ENCODE data around the gene TMED1.
"Not testable (repeated sequence)": the region's sequence is repeated elsewhere in the genome, so short reads cannot be mapped to it uniquely, and the experiment has no call there.

Gene TMED1

GRCh38 chr19:10861103-10861651 is 25.2 kb upstream of the TMED1 start:
- DNase-seq, result peak; percentile 27 to 49

GRCh38 chr19:10858204-10858828 is 22.3 kb upstream of the TMED1 start:
- DNase-seq, result peak in 1 of 2 experiments; percentile 4

- not testable (repeated sequence) for DNase-seq
Observed at GRCh38 chr19:10856899-10857298, 20.9 kb upstream of the TMED1 start.

- peak; percentile 17 to 29 for DNase-seq
Observed at GRCh38 chr19:10855879-10856522, 20.0 kb upstream of the TMED1 start.

- no peak for DNase-seq
Observed at GRCh38 chr19:10854350-10855089, 18.5 kb upstream of the TMED1 start.

- DNase-seq, result no peak
Observed at GRCh38 chr19:10852941-10853340, 16.9 kb upstream of the TMED1 start.

DNA sequence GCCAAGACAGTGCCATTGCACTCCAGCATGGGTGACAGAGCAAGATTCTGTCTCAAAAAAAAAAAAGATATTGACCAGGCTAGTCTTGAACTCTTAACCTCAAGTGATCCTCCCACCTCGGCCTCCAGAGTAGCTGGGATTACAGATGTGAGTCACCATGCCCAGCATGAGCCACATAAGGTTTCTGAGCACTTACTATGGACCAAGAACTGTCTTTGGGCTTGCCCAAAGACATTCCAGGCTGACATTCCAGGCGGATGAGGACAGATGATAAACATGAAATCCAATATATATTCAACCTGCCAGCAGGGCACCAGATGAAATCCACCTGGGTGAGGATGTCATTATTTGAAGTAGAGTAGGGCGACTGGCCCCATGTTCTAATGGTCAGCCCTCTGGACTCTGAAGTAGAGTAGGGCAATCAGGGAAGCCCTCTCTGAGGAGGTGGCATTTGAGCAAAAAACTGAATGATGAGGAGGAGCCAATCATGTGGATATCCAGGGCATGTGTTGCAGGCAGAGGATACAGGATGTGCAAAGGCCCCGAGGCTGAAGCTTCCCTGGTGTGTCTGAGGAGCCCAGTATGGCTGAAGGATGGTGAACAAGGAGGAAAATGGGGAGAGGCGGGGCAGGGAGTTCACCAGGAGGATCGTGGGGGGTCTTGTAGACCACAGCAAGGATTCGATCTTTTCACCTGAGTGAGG is 16.2 kb upstream of the TMED1 start:
- DNase-seq, result no peak

DNA sequence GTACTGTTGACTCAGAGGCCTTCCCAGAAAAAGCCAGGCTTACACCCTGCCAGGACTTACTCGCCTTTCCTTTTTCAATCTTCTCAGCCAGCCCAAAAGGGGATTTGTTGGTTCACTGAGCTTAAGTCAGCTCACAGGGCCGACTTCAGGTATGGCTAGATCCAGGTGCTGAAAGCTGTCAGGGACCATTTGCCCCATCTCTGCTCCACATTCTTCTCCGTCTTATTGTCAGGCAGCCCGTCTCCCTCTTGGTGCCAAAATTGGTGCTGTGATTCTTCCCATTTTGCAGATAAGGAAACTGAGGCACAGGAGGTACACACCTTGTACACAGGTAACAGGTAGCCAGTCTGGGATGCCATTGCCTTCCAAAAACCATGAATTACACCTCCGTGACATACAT is 14.6 kb upstream of the TMED1 start:
- DNase-seq, result no peak

GRCh38 chr19:10848230-10848856 is 12.3 kb upstream of the TMED1 start, which contains the start of gene C19orf38:
Gene C19orf38, plus strand, starts transcription at chr19:10848415. Its CDS starts 94 bp downstream, at chr19:10848509.
- peak; percentile 71 to 78 for DNase-seq

DNA sequence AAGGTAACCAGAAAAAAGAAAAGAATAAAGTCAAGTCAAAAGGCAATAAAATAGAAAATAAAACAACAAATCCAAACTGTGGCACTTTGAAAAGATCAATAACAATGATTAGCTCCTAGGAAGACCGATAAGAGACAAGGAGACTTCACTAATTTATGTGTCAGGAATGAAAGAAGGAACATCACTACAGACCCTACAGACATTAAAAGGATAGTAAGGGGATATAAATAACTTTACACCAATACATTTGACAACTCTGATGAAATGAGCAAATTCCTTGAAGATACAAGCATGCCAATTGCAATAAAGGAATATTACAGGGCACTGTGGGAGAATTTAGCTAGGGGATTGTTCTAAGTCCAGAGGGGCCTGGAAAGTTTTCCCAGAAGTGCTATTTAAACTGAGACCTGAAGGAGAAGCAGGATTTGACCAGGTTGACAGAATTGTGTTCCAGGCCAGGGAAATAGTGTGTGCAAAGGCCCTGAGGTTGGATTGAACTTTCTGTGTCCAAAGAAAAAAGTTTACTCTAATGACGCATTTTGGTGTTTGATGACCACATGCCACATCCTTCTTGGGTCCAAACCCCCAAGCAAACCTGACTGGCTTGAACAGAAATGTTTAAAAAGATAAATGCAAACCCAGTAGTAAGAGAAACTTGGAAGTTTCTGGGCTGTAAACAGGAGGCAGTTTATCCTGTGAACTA is 10.6 kb upstream of the TMED1 start:
- no peak for DNase-seq

GRCh38 chr19:10842788-10843187 is 6.8 kb upstream of the TMED1 start:
- DNase-seq, result no peak

- no peak for DNase-seq
Observed at GRCh38 chr19:10839114-10840050, 3.4 kb upstream of the TMED1 start.

DNA sequence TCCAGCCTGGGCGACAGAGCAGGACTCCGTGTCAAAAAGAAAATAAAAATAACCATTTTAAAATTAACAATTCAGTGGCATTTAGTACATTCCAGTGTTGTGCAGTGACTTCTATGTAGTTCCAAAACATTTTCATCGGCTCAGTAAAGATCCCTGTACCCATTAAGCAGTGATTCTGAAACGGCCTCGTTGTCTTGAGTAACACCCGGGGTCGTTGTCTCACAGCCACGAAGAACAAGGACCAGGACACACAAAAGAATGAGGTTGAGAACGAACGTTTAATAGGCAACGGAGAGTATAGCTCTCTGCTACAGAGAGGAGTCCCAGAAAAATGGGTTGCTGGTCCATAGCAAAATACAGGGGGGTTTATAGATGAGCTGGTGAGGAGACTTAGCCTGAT is 2.4 kb upstream of the TMED1 start:
- no peak for DNase-seq

GRCh38 chr19:10837649-10838048 is 1.6 kb upstream of the TMED1 start:
- not testable (repeated sequence) for DNase-seq

GRCh38 chr19:10836479-10837330 is 693 bp upstream of the TMED1 start:
- peak; percentile 84 to 93 for DNase-seq

- DNase-seq, result no peak
Observed at GRCh38 chr19:10835089-10835753, 791 bp downstream of the TMED1 start.

GRCh38 chr19:10832939-10833296 is 3.1 kb downstream of the TMED1 start:
- no peak for DNase-seq

DNA sequence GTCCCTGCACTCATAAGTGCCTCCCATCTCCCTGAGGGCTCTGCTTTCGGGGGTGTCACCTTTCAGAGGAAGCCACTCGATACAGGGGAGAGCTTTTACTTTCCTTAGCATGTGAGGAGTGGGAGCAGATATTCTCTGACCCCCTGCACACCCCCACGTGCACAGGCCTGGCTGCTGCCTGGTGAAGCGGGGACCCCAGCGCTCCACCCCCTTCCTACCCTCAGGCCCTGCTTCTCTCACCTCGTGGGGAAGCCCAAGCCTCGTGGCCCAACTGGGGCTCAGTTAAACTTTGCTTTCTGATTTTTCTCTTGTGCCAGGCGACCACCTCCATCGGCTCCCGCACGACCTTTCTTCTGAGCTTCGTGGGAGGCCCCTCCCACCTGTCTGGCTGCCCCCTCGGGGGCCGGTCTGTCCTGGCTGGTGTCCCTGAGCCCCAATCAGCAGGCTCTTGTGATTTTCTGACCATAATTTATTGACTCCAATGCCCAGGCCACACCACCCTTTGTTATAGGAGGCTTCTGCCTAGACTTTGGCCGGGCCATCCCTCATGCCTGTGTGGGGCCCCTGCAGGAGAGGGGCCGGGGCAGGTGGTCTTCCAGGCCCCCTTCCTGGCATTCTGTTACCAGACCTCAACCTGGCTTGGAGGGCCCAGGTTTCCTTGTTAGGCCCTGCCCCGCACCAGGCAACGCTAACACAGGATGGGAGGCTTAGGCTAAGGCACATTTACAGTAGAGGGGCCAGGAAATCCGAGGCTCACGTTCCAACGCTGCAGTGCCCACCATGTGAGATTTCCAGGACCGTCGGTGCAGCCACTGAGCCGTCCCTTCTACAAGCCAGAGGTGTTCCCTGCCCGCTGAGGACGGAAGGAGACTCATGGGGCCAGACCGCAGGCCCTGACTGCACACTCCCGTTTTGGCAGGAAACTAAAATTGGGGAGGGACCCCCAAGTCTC is 3.7 kb downstream of the TMED1 start:
- DNase-seq, result no peak

Measured in AML-193 (cell line).